ENCODE results near the gene TMEM132E. TPM values are rescaled to one million over a fixed set of nuclear protein-coding genes. Genes with fewer than 3 reads are reported as not detected.

The TMEM132E gene
- total and polyA plus RNA-seq, 10 donors, result 0.09 to 0.79 (median 0.27) TPM

DNA sequence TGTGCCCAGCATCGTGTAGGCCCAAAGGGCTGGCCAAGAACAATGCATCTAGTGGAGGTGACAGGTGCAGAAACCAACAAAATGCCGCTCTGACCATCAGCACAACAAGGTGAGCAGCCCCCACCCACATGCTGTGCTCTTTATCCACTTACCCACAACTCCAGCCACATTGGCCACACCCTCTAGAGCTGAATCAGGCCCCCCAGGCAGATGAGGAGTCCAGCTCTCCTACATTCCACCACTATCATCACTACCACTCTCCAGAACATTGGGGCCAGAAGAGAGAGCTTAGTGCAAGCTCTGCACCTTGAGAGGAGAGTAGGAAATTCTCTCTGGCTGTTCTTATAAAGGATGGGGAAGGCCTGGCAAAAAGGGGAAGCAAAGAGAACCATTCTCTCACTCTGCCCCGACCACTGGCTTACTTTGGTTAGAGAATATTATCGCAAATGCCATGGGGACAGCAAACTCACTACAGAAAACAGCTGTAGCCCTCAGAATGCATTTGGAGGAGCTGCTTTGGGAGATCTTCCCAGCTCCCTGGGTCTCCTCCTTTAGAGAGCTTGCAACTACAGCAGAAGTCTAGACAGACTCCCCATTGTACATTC, 75.0 kb downstream of the TMEM132E start:
- TF ChIP-seq, protein P1, sequence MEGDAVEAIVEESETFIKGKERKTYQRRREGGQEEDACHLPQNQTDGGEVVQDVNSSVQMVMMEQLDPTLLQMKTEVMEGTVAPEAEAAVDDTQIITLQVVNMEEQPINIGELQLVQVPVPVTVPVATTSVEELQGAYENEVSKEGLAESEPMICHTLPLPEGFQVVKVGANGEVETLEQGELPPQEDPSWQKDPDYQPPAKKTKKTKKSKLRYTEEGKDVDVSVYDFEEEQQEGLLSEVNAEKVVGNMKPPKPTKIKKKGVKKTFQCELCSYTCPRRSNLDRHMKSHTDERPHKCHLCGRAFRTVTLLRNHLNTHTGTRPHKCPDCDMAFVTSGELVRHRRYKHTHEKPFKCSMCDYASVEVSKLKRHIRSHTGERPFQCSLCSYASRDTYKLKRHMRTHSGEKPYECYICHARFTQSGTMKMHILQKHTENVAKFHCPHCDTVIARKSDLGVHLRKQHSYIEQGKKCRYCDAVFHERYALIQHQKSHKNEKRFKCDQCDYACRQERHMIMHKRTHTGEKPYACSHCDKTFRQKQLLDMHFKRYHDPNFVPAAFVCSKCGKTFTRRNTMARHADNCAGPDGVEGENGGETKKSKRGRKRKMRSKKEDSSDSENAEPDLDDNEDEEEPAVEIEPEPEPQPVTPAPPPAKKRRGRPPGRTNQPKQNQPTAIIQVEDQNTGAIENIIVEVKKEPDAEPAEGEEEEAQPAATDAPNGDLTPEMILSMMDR (IDR thresholded peaks at IDR 0.05 in 8 of 11, conservative IDR thresholded peaks at IDR 0.05 in 3 of 11), result no peak
- TF ChIP-seq POLR2A (IDR thresholded peaks at IDR 0.05) (no peak), POLR2AphosphoS5 (IDR thresholded peaks at IDR 0.05) (no peak)
- H3K4me3 ChIP-seq, result no peak overlapping the region
- H3K4me1 ChIP-seq, result no peaks in the 10 kb centered on the region
- H3K27ac ChIP-seq, result no peak overlapping the region
- H3K27me3 ChIP-seq (replicated peaks in 1 of 7), result peaks cover 0 to 34% (median 4%) of the 10 kb centered on the region in 7 donors
- WGBS, 5 donors, result 49 to 57% (median 54%) methylated on average over 4 of the region's 4 CpGs
- H3K36me3 ChIP-seq, result no peaks in the 10 kb centered on the region
- DNase-seq, result peak; percentile 47
- intact Hi-C loops (cut with DNase I; ENCODE audit: low total_unique reads), result no loop called here
- H3K9me3 ChIP-seq, result no peaks in the 10 kb centered on the region

DNA sequence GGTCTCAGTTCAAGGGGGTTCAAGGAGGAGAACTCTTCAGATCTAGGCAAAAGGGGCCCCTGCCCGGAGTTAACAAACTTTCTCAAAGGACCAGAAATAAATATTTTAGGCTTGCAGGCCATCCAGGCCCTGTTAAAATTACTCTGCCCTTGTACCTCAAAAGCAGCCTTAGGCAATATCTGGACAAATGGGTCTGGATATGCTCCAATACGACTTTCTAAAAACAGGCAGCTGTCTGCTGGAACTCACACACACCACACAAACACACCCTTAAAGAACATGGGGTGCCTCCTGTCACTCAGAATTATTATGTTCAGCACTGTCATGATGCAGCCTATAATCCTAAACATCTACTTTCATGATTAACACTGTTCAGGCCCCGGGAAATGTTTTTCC, 75.5 kb downstream of the TMEM132E start:
- Histone ChIP-seq H3K4me3 (no peak overlapping the region), H3K36me3 (no peaks in the 10 kb centered on the region), H3K4me1 (no peaks in the 10 kb centered on the region), H3K9me3 (no peaks in the 10 kb centered on the region), H3K27me3 (replicated peaks in 1 of 7) (peaks cover 0 to 34% (median 4%) of the 10 kb centered on the region in 7 donors), H3K27ac (no peak overlapping the region)
- no peak for DNase-seq
- 72 to 79% (median 77%) methylated on average over 3 of the region's 3 CpGs for WGBS, 5 donors
- TF ChIP-seq, protein P1 (IDR thresholded peaks at IDR 0.05 in 8 of 11, conservative IDR thresholded peaks at IDR 0.05 in 3 of 11), result no peak
- TF ChIP-seq POLR2AphosphoS5 (IDR thresholded peaks at IDR 0.05), result no peak
- no peak for TF ChIP-seq POLR2A (IDR thresholded peaks at IDR 0.05)
- intact Hi-C loops (cut with DNase I; ENCODE audit: low total_unique reads), result no loop called here

DNA sequence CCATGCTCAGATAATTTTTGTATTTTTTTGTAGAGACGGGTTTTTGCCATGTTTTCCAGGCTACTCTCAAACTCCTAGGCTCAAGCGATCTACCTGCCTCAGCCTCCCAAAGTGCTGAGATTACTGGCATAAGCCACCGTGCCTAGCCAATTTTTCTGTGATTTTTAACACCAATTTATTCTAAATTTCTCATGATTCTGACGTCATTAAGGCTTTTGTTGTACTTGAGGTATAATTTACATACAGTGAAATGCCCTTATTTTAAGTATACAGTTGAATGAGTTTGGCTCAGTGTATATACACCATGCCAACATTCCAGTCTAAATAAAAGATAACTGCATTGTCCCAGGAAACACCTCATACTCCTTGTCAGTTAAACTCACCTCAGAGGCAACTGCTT, 77.4 kb downstream of the TMEM132E start:
- no peak overlapping the region for H3K4me3 ChIP-seq
- WGBS, 5 donors, result 67 to 87% (median 82%) methylated on average over 4 of the region's 4 CpGs
- intact Hi-C loops (cut with DNase I; ENCODE audit: low total_unique reads), result no loop called here

More for the DNA sequence above, 77.4 kb downstream of the TMEM132E start:
- no peaks in the 10 kb centered on the region for H3K9me3 ChIP-seq
- TF ChIP-seq, protein P1 (IDR thresholded peaks at IDR 0.05 in 8 of 11, conservative IDR thresholded peaks at IDR 0.05 in 3 of 11), result no peak
- TF ChIP-seq POLR2A (IDR thresholded peaks at IDR 0.05), result no peak
- TF ChIP-seq POLR2AphosphoS5 (IDR thresholded peaks at IDR 0.05), result no peak
- H3K36me3 ChIP-seq, result no peaks in the 10 kb centered on the region
- DNase-seq, result no peak
- H3K27ac ChIP-seq, result no peak overlapping the region
- no peaks in the 10 kb centered on the region for H3K4me1 ChIP-seq
- peaks cover 0 to 25% (median 4%) of the 10 kb centered on the region in 7 donors for H3K27me3 ChIP-seq (replicated peaks in 1 of 7)
